Adipocyte (in vitro differentiated cells): ENCODE data around the gene MZB1.
A peak's percentile ranks its signal among the peaks of the same experiment; 100 is the strongest.

Source experiments
- DNase-seq: peaks from one replicate; pipeline ENCODE4 v3.0.0-alpha.2; 2015; ENCODE audit warnings: low read depth
- H3K27me3 ChIP-seq: replicated peaks from 2 replicates; pipeline ENCODE4 v1.7.0; 2013; ENCODE audit warnings: mild to moderate bottlenecking, low read length, moderate library complexity; ENCODE audit not compliant: control insufficient read depth, insufficient read depth
- H3K36me3 ChIP-seq: 2 replicates; pipeline ENCODE4 v1.7.0; 2013; ENCODE audit warnings: low read length, mild to moderate bottlenecking, moderate library complexity; ENCODE audit not compliant: control insufficient read depth, insufficient read depth, severe bottlenecking
- H3K4me1 ChIP-seq: 2 replicates; pipeline ENCODE4 v1.7.0; 2013; ENCODE audit warnings: mild to moderate bottlenecking, low read length, moderate library complexity; ENCODE audit not compliant: control insufficient read depth, insufficient read depth
- H3K4me3 ChIP-seq: 2 replicates; pipeline ENCODE4 v1.7.0; 2013; ENCODE audit warnings: mild to moderate bottlenecking, low read length, moderate library complexity
- H3K9ac ChIP-seq: 2 replicates; pipeline ENCODE4 v1.7.0; 2013; ENCODE audit warnings: mild to moderate bottlenecking, low read length, moderate library complexity
- H3K9me3 ChIP-seq: 2 replicates; pipeline ENCODE4 v1.7.0; 2013; ENCODE audit warnings: mild to moderate bottlenecking, low read length, moderate library complexity; ENCODE audit not compliant: control insufficient read depth

MZB1 gene

DNA sequence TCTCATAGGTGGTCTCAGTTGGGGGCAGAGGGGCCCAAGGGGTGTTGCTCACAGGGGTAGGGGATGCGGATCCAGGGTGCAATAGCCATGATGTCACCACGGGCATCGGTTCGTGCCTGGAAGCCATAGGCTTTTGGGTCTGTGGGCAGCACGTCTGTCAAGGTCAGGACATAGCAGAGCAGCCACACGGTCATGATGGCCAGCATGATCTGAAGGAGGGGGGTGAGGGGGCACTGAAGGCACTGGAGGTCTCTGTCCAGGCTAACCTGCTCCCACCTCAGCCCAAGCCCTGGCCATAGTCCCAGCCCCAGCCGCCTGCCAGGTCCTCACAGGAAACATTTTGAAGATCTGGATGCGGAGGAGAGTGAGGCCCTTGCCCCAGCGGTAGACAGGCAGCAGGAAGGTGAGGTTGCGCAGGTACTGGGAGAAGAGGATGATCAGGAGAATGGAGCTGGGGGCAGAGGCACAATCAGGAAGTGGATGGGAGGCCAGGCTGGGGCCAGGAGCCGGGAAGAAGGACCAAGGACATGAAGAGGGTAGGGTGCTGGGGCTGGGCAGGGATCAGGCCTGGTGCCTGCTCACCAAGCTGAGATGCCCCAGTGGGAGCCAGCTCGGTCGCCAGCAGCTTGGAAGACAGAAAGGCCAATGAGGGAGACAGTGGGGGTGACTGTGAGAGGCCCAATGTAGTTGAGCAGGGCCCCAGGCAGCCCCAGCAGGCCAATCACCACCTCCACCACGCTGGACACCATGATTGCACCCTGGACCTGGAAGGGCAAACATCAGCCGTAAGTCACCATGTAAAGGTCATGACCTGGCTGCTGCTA lies 9.9 kb downstream of the MZB1 start:
- Histone ChIP-seq H3K9ac (no peak overlapping the region), H3K4me1 (peaks cover 20% of the 10 kb centered on the region), H3K36me3 (no peaks in the 10 kb centered on the region), H3K4me3 (no peak overlapping the region), H3K9me3 (no peaks in the 10 kb centered on the region), H3K27me3 (no peaks in the 10 kb centered on the region)
- DNase-seq = no peak

DNA sequence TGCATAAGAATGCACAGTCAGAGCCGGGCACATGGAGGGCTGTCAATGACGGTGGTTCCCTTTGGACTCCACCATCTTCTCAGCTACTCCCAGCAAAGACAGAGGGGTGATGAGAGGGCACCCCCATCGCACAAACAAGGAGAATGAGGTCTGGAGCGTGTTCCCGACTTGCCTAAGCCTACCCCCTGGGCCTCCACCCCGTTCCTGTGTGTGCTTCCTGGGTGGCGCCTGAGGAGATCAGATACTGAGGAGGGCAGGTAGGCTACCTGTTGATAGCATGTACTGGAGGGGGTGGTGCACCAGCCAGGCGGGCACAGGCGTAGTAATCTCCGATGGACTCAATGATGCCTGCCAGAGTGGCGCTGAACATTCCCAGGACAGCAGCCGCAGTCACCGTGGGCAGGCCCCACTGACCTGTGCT lies 10.8 kb downstream of the MZB1 start:
- Histone ChIP-seq H3K9ac (no peak overlapping the region), H3K4me3 (no peak overlapping the region), H3K4me1 (peaks cover 12% of the 10 kb centered on the region), H3K27me3 (no peaks in the 10 kb centered on the region), H3K9me3 (no peaks in the 10 kb centered on the region), H3K36me3 (no peaks in the 10 kb centered on the region)
- DNase-seq = no peak

DNA sequence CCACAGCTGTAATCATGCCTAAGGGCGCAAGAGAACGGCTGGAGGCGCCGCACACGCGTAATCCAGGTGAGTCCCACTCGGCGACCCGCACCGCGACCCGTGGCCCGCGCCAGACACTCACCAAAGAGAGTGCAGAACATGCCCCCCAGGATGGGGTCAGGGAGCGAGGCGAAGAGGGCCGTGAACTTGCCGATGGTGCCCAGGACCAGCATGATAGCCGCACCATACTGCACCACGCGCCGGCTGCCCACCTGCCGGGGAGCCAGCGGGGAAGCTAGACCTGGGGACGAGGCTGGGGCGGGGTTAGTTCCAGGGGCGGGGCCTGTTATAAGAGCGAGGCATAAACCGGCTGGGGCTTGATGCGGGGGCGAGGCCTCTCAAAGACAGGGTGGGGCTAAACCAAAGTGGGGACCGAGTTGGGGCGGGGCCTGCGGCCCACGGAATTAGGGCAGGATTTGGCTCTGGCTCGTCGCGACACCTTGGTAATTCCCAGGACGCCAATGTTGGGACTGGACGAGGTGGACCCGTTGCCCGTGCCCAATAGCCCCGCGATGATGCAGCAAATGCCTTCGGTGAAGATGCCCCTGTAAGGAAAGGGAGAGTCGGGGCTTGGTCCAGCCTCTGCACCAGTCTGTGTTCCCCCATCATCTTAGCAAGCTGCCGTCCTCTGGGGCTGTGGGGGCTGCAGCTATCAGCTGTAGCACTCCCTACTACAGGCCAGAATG lies 11.4 kb downstream of the MZB1 start:
- no peak for DNase-seq
- H3K36me3 ChIP-seq = peaks cover under 1% of the 10 kb centered on the region
- H3K4me1 ChIP-seq = peaks cover 12% of the 10 kb centered on the region
- H3K27me3 ChIP-seq = no peaks in the 10 kb centered on the region
- H3K4me3 ChIP-seq = no peak overlapping the region
- H3K9ac ChIP-seq = no peak overlapping the region
- H3K9me3 ChIP-seq = no peaks in the 10 kb centered on the region

- peaks cover 3% of the 10 kb centered on the region for H3K36me3 ChIP-seq
- no peaks in the 10 kb centered on the region for H3K9me3 ChIP-seq
- no peaks in the 10 kb centered on the region for H3K27me3 ChIP-seq
- no peak overlapping the region for H3K4me3 ChIP-seq
- DNase-seq = no peak
- peaks cover 14% of the 10 kb centered on the region for H3K4me1 ChIP-seq
- no peak overlapping the region for H3K9ac ChIP-seq
Observed at GRCh38 chr5:139377226-139377625, 12.5 kb downstream of the MZB1 start.

DNA sequence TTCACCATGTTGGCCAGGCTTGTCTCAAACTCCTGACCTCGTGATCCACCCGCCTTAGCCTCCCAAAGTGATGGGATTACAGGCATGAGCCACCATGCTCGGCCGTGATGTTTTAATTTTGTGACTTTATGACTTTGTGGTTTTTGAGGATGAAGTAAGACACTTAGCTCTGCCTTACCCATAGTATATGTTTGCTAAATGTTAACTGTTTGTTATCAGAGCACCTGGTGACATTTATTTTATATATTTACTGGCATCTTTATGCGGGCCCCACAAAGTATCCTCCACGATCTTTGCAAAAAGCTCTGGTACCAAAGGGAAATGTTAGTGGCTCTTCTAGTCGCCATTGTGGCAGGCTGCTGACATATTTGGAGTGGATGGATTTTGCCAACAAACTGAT lies 13.3 kb downstream of the MZB1 start:
- Histone ChIP-seq H3K9me3 (no peaks in the 10 kb centered on the region), H3K36me3 (peaks cover 9% of the 10 kb centered on the region), H3K4me1 (peaks cover 14% of the 10 kb centered on the region), H3K27me3 (no peaks in the 10 kb centered on the region), H3K9ac (no peak overlapping the region), H3K4me3 (no peak overlapping the region)
- DNase-seq = no peak

DNA sequence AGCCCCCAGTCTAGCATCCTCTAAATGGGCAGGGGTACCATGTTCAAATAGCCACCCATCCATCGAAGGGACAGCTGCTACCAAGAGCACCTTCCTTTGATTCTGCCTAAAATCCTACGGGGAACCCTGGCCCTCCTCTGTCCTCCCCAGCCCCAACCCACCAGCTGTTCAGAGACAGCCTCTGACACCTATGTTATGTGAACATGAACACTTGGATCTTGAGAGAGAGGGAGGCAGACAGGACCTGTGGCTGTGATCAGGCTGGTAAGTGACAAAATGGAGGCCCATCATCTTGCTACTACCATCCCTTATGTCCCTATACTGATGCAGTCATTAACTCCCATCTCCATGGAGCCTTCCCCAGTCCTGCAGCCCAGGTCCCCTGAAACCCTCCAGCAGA lies 14.8 kb downstream of the MZB1 start:
- DNase-seq = no peak
- Histone ChIP-seq H3K9ac (no peak overlapping the region), H3K27me3 (no peaks in the 10 kb centered on the region), H3K9me3 (no peaks in the 10 kb centered on the region), H3K4me3 (no peak overlapping the region), H3K36me3 (peaks cover 13% of the 10 kb centered on the region), H3K4me1 (peaks cover 14% of the 10 kb centered on the region)

GRCh38 chr5:139371482-139372435 lies 18.0 kb downstream of the MZB1 start:
- Histone ChIP-seq H3K36me3 (peaks cover 34% of the 10 kb centered on the region), H3K4me3 (no peak overlapping the region), H3K27me3 (no peaks in the 10 kb centered on the region), H3K4me1 (peaks cover 25% of the 10 kb centered on the region), H3K9ac (no peak overlapping the region), H3K9me3 (no peaks in the 10 kb centered on the region)
- no peak for DNase-seq

DNA sequence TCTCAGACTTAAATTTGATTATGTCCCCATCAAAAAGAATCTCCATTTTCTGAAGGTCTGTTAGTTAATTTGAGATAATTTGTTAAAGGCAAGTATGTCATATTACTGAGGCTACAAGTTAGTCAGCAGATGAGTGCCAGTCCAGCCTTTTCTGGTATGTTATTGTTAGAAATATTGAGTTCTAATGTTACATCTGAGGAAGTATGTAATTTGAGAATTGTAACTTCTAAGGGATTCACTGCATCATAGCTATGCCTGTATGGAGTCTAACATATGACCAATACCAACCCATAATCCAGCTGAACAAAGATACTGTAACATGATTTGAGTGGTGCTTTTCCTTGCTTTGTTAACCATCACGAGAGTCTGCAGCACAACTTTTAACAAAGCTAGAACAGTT lies 20.5 kb downstream of the MZB1 start:
- Histone ChIP-seq H3K4me3 (no peak overlapping the region), H3K9ac (no peak overlapping the region), H3K36me3 (peaks cover 56% of the 10 kb centered on the region), H3K9me3 (no peaks in the 10 kb centered on the region), H3K27me3 (no peaks in the 10 kb centered on the region), H3K4me1 (peaks cover 25% of the 10 kb centered on the region)
- DNase-seq = peak; percentile 92

DNA sequence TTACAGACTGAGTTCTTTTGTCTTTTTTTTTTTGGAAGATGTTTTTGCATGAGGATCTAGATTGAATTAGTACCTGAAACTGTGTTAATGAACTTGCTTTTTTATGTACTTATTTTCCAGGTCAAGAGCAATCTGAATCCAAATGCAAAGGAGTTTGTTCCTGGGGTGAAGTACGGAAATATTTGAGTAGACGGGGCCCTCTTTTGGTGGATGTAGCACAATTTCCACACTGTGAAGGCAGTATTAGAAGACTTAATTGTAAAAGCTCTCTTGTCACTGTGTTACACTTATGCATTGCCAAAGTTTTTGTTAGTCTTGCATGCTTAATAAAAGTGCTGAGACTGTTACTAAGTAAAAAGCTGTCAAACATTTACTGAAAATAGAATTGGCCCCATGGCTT lies 21.1 kb downstream of the MZB1 start:
- no peak for DNase-seq
- no peak overlapping the region for H3K4me3 ChIP-seq
- H3K27me3 ChIP-seq = no peaks in the 10 kb centered on the region
- H3K4me1 ChIP-seq = peaks cover 21% of the 10 kb centered on the region
- no peaks in the 10 kb centered on the region for H3K9me3 ChIP-seq
- peaks cover 62% of the 10 kb centered on the region for H3K36me3 ChIP-seq
- no peak overlapping the region for H3K9ac ChIP-seq

- Histone ChIP-seq H3K36me3 (peaks cover 47% of the 10 kb centered on the region), H3K9me3 (no peaks in the 10 kb centered on the region), H3K4me1 (peaks cover 18% of the 10 kb centered on the region), H3K27me3 (no peaks in the 10 kb centered on the region), H3K4me3 (no peak overlapping the region), H3K9ac (no peak overlapping the region)
- no peak for DNase-seq
Observed at GRCh38 chr5:139364466-139364865, 25.2 kb downstream of the MZB1 start.

DNA sequence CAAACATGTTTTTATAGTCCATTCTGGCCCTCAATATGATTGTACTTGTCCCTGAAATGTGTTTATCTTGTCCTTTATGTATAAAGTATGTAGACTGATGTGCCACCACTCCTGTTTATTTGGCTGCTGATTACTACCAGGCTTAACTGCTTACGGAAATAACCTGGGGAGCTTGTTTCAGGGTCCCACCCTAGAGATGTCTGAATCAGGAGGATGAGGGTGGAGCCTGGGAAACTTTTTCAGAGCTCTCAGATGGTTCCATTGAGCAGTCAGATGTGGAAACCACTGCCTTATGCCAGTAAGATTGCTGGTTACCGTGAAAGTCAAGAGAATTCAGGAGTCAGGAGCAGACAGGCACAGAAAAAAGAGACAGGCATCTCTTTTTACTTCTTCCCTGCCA lies 25.8 kb downstream of the MZB1 start:
- no peaks in the 10 kb centered on the region for H3K9me3 ChIP-seq
- no peak overlapping the region for H3K4me3 ChIP-seq
- no peaks in the 10 kb centered on the region for H3K27me3 ChIP-seq
- DNase-seq = no peak
- H3K4me1 ChIP-seq = peaks cover 17% of the 10 kb centered on the region
- H3K36me3 ChIP-seq = peaks cover 46% of the 10 kb centered on the region
- H3K9ac ChIP-seq = no peak overlapping the region
